ENCODE data around the gene ELF2.

GRCh38 chr4:139221687-139222086 lies 44.7 kb upstream of the ELF2 start:
- TF ChIP-seq POLR2A (IDR thresholded peaks at IDR 0.05): no peak
- TF ChIP-seq, protein P1, sequence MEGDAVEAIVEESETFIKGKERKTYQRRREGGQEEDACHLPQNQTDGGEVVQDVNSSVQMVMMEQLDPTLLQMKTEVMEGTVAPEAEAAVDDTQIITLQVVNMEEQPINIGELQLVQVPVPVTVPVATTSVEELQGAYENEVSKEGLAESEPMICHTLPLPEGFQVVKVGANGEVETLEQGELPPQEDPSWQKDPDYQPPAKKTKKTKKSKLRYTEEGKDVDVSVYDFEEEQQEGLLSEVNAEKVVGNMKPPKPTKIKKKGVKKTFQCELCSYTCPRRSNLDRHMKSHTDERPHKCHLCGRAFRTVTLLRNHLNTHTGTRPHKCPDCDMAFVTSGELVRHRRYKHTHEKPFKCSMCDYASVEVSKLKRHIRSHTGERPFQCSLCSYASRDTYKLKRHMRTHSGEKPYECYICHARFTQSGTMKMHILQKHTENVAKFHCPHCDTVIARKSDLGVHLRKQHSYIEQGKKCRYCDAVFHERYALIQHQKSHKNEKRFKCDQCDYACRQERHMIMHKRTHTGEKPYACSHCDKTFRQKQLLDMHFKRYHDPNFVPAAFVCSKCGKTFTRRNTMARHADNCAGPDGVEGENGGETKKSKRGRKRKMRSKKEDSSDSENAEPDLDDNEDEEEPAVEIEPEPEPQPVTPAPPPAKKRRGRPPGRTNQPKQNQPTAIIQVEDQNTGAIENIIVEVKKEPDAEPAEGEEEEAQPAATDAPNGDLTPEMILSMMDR (IDR thresholded peaks at IDR 0.05): no peak

All from lower leg skin (tissue), 3 donors.